H1 (cell line): Measurements from ENCODE around the gene FGF12. TPM values are rescaled to one million over a fixed set of nuclear protein-coding genes. Genes with fewer than 3 reads are reported as not detected.

ENCODE experiments used
- CTCF ChIA-PET: fragments of 300-600 bp; sonication (Branson Sonifier 250); formaldehyde crosslinking; loops from one replicate; lab custom pipeline; 2021; ENCODE audit not compliant: partially characterized antibody; lab: Charles Lee
- POLR2A ChIA-PET: fragments of 300-600 bp; sonication (Branson Sonifier 250); formaldehyde crosslinking; loops from one replicate; lab custom pipeline; 2021; ENCODE audit warnings: inconsistent platforms; ENCODE audit not compliant: partially characterized antibody; lab: Charles Lee
- DNase-seq, 2 experiments: peaks; one replicate each; pipeline versions ENCODE4 v3.0.0 to v3.0.0-alpha.2; 2010 to 2022; ENCODE audit warnings: low spot score in 2 of 2, low read depth in 1 of 2, mixed read lengths in 1 of 2
- FAIRE-seq: peaks from 2 replicates; lab custom pipeline; 2011; peaks lifted over from hg19 to GRCh38; lab: Jason Lieb, UNC
- H2AFZ ChIP-seq: 2 replicates; pipeline ENCODE4 v1.8.1; 2012; ENCODE audit warnings: low read length, inconsistent platforms
- H2AK5ac ChIP-seq: 2 replicates; pipeline ENCODE4 v1.6.1; 2013; ENCODE audit warnings: low read depth, low read length
- H2BK120ac ChIP-seq: replicated peaks from 2 replicates; pipeline ENCODE3; 2013; ENCODE audit warnings: low read depth, low read length, inconsistent platforms
- H2BK12ac ChIP-seq: 2 replicates; pipeline ENCODE4 v1.6.1; 2013; ENCODE audit warnings: low read depth, low read length
- H2BK15ac ChIP-seq: 2 replicates; pipeline ENCODE4 v1.6.1; 2013; ENCODE audit warnings: low read length
- H2BK20ac ChIP-seq: 2 replicates; pipeline ENCODE4 v1.6.1; 2013; ENCODE audit warnings: low read length
- H2BK5ac ChIP-seq: 2 replicates; pipeline ENCODE4 v1.6.1; 2013; ENCODE audit warnings: low read depth, low read length
- H3K14ac ChIP-seq: 2 replicates; pipeline ENCODE4 v1.6.1; 2013; ENCODE audit warnings: inconsistent platforms; ENCODE audit not compliant: insufficient read length
- H3K18ac ChIP-seq: 2 replicates; pipeline ENCODE4 v1.6.1; 2013; ENCODE audit warnings: low read length; ENCODE audit errors: extremely low read depth
- H3K23ac ChIP-seq: 2 replicates; pipeline ENCODE4 v1.6.1; 2013; ENCODE audit warnings: inconsistent platforms; ENCODE audit not compliant: insufficient read length
- H3K23me2 ChIP-seq: 2 replicates; pipeline ENCODE4 v1.6.1; 2013; ENCODE audit warnings: low read depth, low read length
- H3K27ac ChIP-seq: 2 replicates; pipeline ENCODE4 v1.6.1; 2011; ENCODE audit warnings: low read depth, low read length, inconsistent platforms
- H3K27me3 ChIP-seq, 4 experiments: replicated peaks in 1 of 4; 1 replicate in 1 of 4; 2 replicates in 3 of 4; pipeline versions ENCODE4 v1.6.1 to v1.8.1; 2011 to 2013; ENCODE audit warnings: low read length in 3 of 4, mild to moderate bottlenecking in 3 of 4, inconsistent platforms in 2 of 4, mixed read lengths in 2 of 4, moderate library complexity in 1 of 4; ENCODE audit not compliant: control insufficient read depth in 3 of 4, insufficient read depth in 3 of 4; ENCODE audit errors: extremely low read depth in 1 of 4
- H3K36me3 ChIP-seq, 4 experiments: 2 replicates each; pipeline versions ENCODE4 v1.6.1 to v1.8.1; 2011 to 2013; ENCODE audit warnings: mild to moderate bottlenecking in 4 of 4, low read length in 3 of 4, moderate library complexity in 2 of 4, control low read depth in 1 of 4, inconsistent platforms in 1 of 4; ENCODE audit not compliant: insufficient read depth in 4 of 4, control insufficient read depth in 2 of 4
- H3K4ac ChIP-seq: replicated peaks from 2 replicates; pipeline ENCODE3; 2013; ENCODE audit warnings: low read length, low read depth, mixed read lengths, inconsistent platforms; ENCODE audit not compliant: insufficient read length
- H3K4me1 ChIP-seq, 4 experiments: replicated peaks in 1 of 4; 1 replicate in 1 of 4; 2 replicates in 3 of 4; pipeline versions ENCODE4 v1.6.1 to v1.8.1; 2011 to 2013; ENCODE audit warnings: low read length in 3 of 4, inconsistent platforms in 2 of 4, mixed read lengths in 1 of 4; ENCODE audit not compliant: insufficient read depth in 4 of 4, control insufficient read depth in 3 of 4
- H3K4me2 ChIP-seq, 2 experiments: 2 replicates each; pipeline versions ENCODE4 v1.6.1 to v1.8.1; 2011 to 2013; ENCODE audit warnings: low read depth in 2 of 2, low read length in 2 of 2, control low read depth in 1 of 2, inconsistent platforms in 1 of 2, mild to moderate bottlenecking in 1 of 2; ENCODE audit not compliant: insufficient read depth in 1 of 2
- H3K4me3 ChIP-seq, 4 experiments: fragments of 200-600, 300-600 bp in 1 of 4; sonication (generic), shearing (Covaris generic), sonication (Bioruptor Twin) in 1 of 4; 2 replicates each; pipeline versions ENCODE4 v1.5.1 to v1.8.1; 2011 to 2016; ENCODE audit warnings: low read length in 4 of 4, low read depth in 3 of 4, control low read depth in 2 of 4, inconsistent platforms in 2 of 4, mild to moderate bottlenecking in 2 of 4, mixed read lengths in 1 of 4, moderate library complexity in 1 of 4; ENCODE audit not compliant: insufficient read depth in 2 of 4; ENCODE audit errors: extremely low read depth in 1 of 4
- H3K56ac ChIP-seq: replicated peaks from 2 replicates; pipeline ENCODE3; 2013; ENCODE audit warnings: low read depth, mild to moderate bottlenecking, mixed read lengths, low read length, inconsistent platforms; ENCODE audit not compliant: insufficient read length
- H3K79me1 ChIP-seq: 2 replicates; pipeline ENCODE4 v1.6.1; 2013; ENCODE audit warnings: low read depth, low read length, control low read depth
- H3K79me2 ChIP-seq, 2 experiments: 2 replicates each; pipeline versions ENCODE4 v1.6.1 to v1.8.1; 2012 to 2013; ENCODE audit warnings: low read length in 2 of 2, mild to moderate bottlenecking in 2 of 2, inconsistent platforms in 1 of 2; ENCODE audit not compliant: insufficient read depth in 2 of 2, control insufficient read depth in 1 of 2
- H3K9ac ChIP-seq, 4 experiments: replicated peaks in 1 of 4; 1 replicate in 1 of 4; 2 replicates in 3 of 4; pipeline versions ENCODE4 v1.6.1 to v1.8.1; 2011 to 2013; ENCODE audit warnings: low read depth in 3 of 4, low read length in 3 of 4, control low read depth in 2 of 4, mild to moderate bottlenecking in 2 of 4, moderate library complexity in 2 of 4, inconsistent platforms in 1 of 4; ENCODE audit errors: extremely low read depth in 1 of 4
- H3K9me3 ChIP-seq, 2 experiments: 2 replicates each; pipeline versions ENCODE4 v1.6.1 to v1.8.1; 2012 to 2013; ENCODE audit warnings: mild to moderate bottlenecking in 2 of 2, moderate library complexity in 2 of 2, control low read depth in 1 of 2, inconsistent platforms in 1 of 2, low read depth in 1 of 2, low read length in 1 of 2, mixed read lengths in 1 of 2; ENCODE audit not compliant: insufficient read depth in 2 of 2
- H4K20me1 ChIP-seq, 2 experiments: replicated peaks in 1 of 2; 2 replicates each; pipeline versions ENCODE3 to v1.8.1; 2011 to 2013; ENCODE audit warnings: inconsistent platforms in 2 of 2, low read length in 2 of 2, mild to moderate bottlenecking in 1 of 2; ENCODE audit not compliant: insufficient read depth in 2 of 2, control insufficient read depth in 1 of 2
- H4K5ac ChIP-seq: 2 replicates; pipeline ENCODE4 v1.6.1; 2013; ENCODE audit warnings: low read length, low read depth, mixed read lengths, inconsistent platforms; ENCODE audit not compliant: insufficient read length
- H4K8ac ChIP-seq: 2 replicates; pipeline ENCODE4 v1.8.0; 2013; ENCODE audit warnings: mild to moderate bottlenecking, moderate library complexity, low read length, inconsistent platforms; ENCODE audit not compliant: insufficient read depth; ENCODE audit errors: extremely low read depth
- H4K91ac ChIP-seq: replicated peaks from 2 replicates; pipeline ENCODE3; 2013; ENCODE audit warnings: low read length, mixed read lengths, inconsistent platforms; ENCODE audit not compliant: insufficient read length
- BCL11A ChIP-seq, 2 experiments: IDR thresholded peaks; one replicate each; pipeline ENCODE4 v1.6.1; 2011; ENCODE audit warnings: low read depth in 2 of 2, low read length in 2 of 2, mild to moderate bottlenecking in 2 of 2
- CHD1 ChIP-seq: IDR thresholded peaks from 2 replicates; pipeline ENCODE4 v1.6.1; 2012; ENCODE audit warnings: low read depth, low read length, improper control_type of control experiment
- HDAC2 ChIP-seq, 2 experiments: fragments of 300-600 bp in 1 of 2; sonication (generic) in 1 of 2; IDR thresholded peaks; 2 replicates each; pipeline ENCODE4 v1.6.1; 2011 to 2012; ENCODE audit warnings: low read depth in 2 of 2, low read length in 2 of 2, mild to moderate bottlenecking in 2 of 2, moderate library complexity in 2 of 2, borderline replicate concordance in 1 of 2, inconsistent platforms in 1 of 2
- JUND ChIP-seq: IDR thresholded peaks from 2 replicates; pipeline ENCODE4 v1.6.1; 2011; ENCODE audit warnings: mild to moderate bottlenecking, improper control_type of control experiment, low read length
- MAFK ChIP-seq: IDR thresholded peaks from 2 replicates; pipeline ENCODE4 v1.6.1; 2012; ENCODE audit warnings: low read depth, mild to moderate bottlenecking, improper control_type of control experiment, low read length
- POU5F1 ChIP-seq: IDR thresholded peaks from 2 replicates; pipeline ENCODE4 v1.6.1; 2011; ENCODE audit warnings: low read depth, mild to moderate bottlenecking, low read length, moderate library complexity
- RNF2 ChIP-seq: fragments of 200-900, 300-1000 bp; sonication (generic); IDR thresholded peaks from 2 replicates; pipeline ENCODE4 v1.7.1; 2016; ENCODE audit warnings: borderline replicate concordance, low read depth, mild to moderate bottlenecking, antibody characterized with exemption, low read length; ENCODE audit not compliant: poor library complexity, severe bottlenecking; ENCODE audit errors: missing control alignments
- RXRA ChIP-seq: IDR thresholded peaks from 2 replicates; pipeline ENCODE4 v1.6.1; 2011; ENCODE audit warnings: low read depth, mild to moderate bottlenecking, low read length, moderate library complexity; ENCODE audit not compliant: insufficient read depth
- SAP30 ChIP-seq: fragments of 300-600 bp; sonication (generic); IDR thresholded peaks from 2 replicates; pipeline ENCODE4 v1.7.1; 2012; ENCODE audit warnings: low read length, moderate library complexity, mild to moderate bottlenecking, inconsistent platforms; ENCODE audit not compliant: insufficient read depth, insufficient replicate concordance
- SP1 ChIP-seq: IDR thresholded peaks from 2 replicates; pipeline ENCODE4 v1.6.1; 2011; ENCODE audit warnings: low read depth, low read length
- SUZ12 ChIP-seq: fragments of 200-600 bp; sonication (generic); IDR thresholded peaks from 2 replicates; pipeline ENCODE4 v1.6.1; 2012; ENCODE audit warnings: mild to moderate bottlenecking, inconsistent platforms, low read length, moderate library complexity, mixed read lengths
- ZNF274 ChIP-seq: IDR thresholded peaks from 2 replicates; pipeline ENCODE4 v1.7.0; 2012; ENCODE audit warnings: low read length, borderline replicate concordance; ENCODE audit errors: extremely low read depth
- whole genome bisulfite sequencing, 2 experiments: shearing (Covaris generic) in 1 of 2; methylation state at CpG; one replicate each; pipeline versions ENCODE4 v1.1.6 to v1.1.7; 2013 to 2015; ENCODE audit warnings: low lambda C conversion rate in 2 of 2, mixed read lengths in 2 of 2, inconsistent platforms in 1 of 2, low coverage in 1 of 2, missing lambda C conversion rate in 1 of 2; ENCODE audit not compliant: insufficient replicate concordance in 2 of 2, insufficient coverage in 1 of 2, insufficient read length in 1 of 2; ENCODE audit errors: extremely low coverage in 1 of 2, missing lambda C conversion rate in 1 of 2; 5-methylcytosine and 5-hydroxymethylcytosine counted together
- polyA plus RNA-seq, 7 experiments: library from polyadenylated mRNA; depleted of rRNA in 3 of 7; stranded (reverse) in 5 of 7; unstranded in 2 of 7; fragments of >200 nt in 5 of 7; fragments of 200-250 nt in 2 of 7; gene quantifications; 1 replicate in 5 of 7; 2 replicates in 1 of 7; 4 replicates in 1 of 7; pipeline versions ENCODE4 v1.2.1 to v1.2.3, GENCODE V29; 2011 to 2013; ENCODE audit warnings: missing spikeins in 2 of 7, mixed read lengths in 2 of 7
- total RNA-seq: library from RNA; stranded (reverse); fragmentation: NEBNext Ultra II Directional; extraction: Animal tissue kit (Norgen Biotek cat#: 25700); gene quantifications from 2 replicates; pipeline ENCODE4 v1.2.1, GENCODE V29; 2021
- TF ChIP-seq, protein P1 (sequence below): IDR thresholded peaks from 2 replicates; pipeline ENCODE4 v1.6.1; 2011; ENCODE audit warnings: low read depth, mild to moderate bottlenecking, low read length; ENCODE audit not compliant: insufficient read depth

The FGF12 gene
- total and polyA plus RNA-seq, 2 of the 8 experiments (the other 6 are each of a cell fraction or from before 2014, with no cell fraction given) = 4.1 to 16.6 TPM

DNA sequence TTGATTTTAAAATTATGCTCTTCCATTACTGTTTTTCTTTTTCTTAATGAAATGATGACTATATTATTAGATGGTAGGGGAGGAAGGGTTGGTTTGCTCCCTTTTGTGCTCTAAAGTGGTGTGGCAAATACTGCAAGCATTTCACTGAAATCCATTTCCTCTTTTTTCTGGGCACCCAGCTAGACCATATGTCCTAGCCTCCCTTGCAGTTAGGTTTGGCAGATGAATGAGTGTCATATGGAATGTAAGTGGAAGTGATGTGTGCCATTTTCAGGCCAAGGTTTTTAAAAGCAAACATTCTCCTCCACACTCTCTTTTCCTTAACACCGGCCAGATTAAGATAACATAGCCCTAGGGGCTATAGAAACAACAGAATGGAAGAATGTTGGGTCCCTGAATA is 363.0 kb downstream of the FGF12 start:
- Histone ChIP-seq H3K79me1 (no peaks in the 10 kb centered on the region; the same call in 1 of the 2 replicates), H3K23ac (no peak overlapping the region), H3K27me3 (no peaks in the 10 kb centered on the region), H3K9ac (no peak overlapping the region), H3K9me3 (no peaks in the 10 kb centered on the region), H2BK12ac (no peak overlapping the region), H2BK15ac (no peak overlapping the region), H3K4me1 (no peaks in the 10 kb centered on the region), H3K36me3 (no peaks in the 10 kb centered on the region), H3K4me3 (no peak overlapping the region), H4K5ac (no peak overlapping the region), H2AFZ (no peak overlapping the region), H4K91ac (no peak overlapping the region), H2BK5ac (no peak overlapping the region), H3K4me2 (no peak overlapping the region), H3K18ac (no peak overlapping the region), H3K23me2 (no peaks in the 10 kb centered on the region), H4K8ac (no peak overlapping the region), H3K14ac (peak overlapping the region; percentile 14), H4K20me1 (no peaks in the 10 kb centered on the region), H2BK120ac (no peak overlapping the region), H2BK20ac (no peak overlapping the region), H3K27ac (no peak overlapping the region), H3K56ac (no peak overlapping the region), H3K79me2 (no peaks in the 10 kb centered on the region), H2AK5ac (no peak overlapping the region), H3K4ac (no peak overlapping the region)
- ChIA-PET CTCF (interaction anchor here (0.6 kb wide), 1 partner anchor 10 kb away, joined by 3 read pairs; no protein-coding TSS in a partner anchor), POLR2A (no interaction called here)
- DNase-seq (no peak), FAIRE-seq (no peak)
- WGBS, 2 experiments = 88% methylated on average over 1 of the region's 1 CpG; no CpG with 5 or more reads in 1 of the 2 experiments
- TF ChIP-seq, protein P1, sequence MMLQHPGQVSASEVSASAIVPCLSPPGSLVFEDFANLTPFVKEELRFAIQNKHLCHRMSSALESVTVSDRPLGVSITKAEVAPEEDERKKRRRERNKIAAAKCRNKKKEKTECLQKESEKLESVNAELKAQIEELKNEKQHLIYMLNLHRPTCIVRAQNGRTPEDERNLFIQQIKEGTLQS = no peak
- TF ChIP-seq MAFK (no peak), POU5F1 (no peak), SP1 (no peak), HDAC2 (IDR thresholded peaks at IDR 0.05; ENCODE audit: borderline replicate concordance in 1 of 2, low read depth in 2 of 2, low read length in 2 of 2) (no peak), SUZ12 (no peak), JUND (no peak), RNF2 (no peak), BCL11A (IDR thresholded peaks at IDR 0.05; ENCODE audit: low read depth in 2 of 2, low read length in 2 of 2) (no peak), SAP30 (no peak), CHD1 (no peak), RXRA (no peak), ZNF274 (no peak)
